Measurements from ENCODE around the gene SPRYD3. TPM values are rescaled to one million over a fixed set of nuclear protein-coding genes. Genes with fewer than 3 reads are reported as not detected.
A peak's percentile ranks its signal among the peaks of the same experiment; 100 is the strongest.

The SPRYD3 gene
- total RNA-seq (2014; rRNA removed; shearing (Covaris generic)): 4.7 and 5.4 TPM in 2 replicates
- 3.4 and 4.3 TPM in 2 replicates for polyA plus RNA-seq (2016; fragmentation: Nextera tagmentation; extraction: Ambion mirVana)
- long read RNA-seq, partial matches to known transcripts: 2 of 3 reads
- long read RNA-seq, other reads (novel, unspliced or antisense): 0 of 3 reads

- no peaks in the 10 kb centered on the region; the same call in 2 of the 3 replicates for H3K9me3 Mint-ChIP-seq
- Histone ChIP-seq H3K27ac (ENCODE audit: low read depth) (peak within 1 kb of the TSS; percentile 91), H4K20me1 (replicated peaks; ENCODE audit: insufficient read depth) (no peaks in the 10 kb centered on the region), H3K36me3 (ENCODE audit: insufficient read depth) (no peaks in the 10 kb centered on the region), H3K4me1 (ENCODE audit: insufficient read depth) (peaks cover 8% of the 10 kb centered on the region), H3K4me2 (peak within 1 kb of the TSS; percentile 98), H3K27me3 (ENCODE audit: insufficient read depth) (peaks cover 29% of the 10 kb centered on the region), H3K9me2 (ENCODE audit: insufficient read depth) (no peaks in the 10 kb centered on the region), H3K79me2 (replicated peaks; ENCODE audit: insufficient read depth) (no peaks in the 10 kb centered on the region), H3F3A (replicated peaks; ENCODE audit: low read depth) (peaks cover 16% of the 10 kb centered on the region; the same call in 1 of the 2 replicates), H3K4me3 (peak within 1 kb of the TSS; percentile 91), H2AFZ (peak within 1 kb of the TSS; percentile 99)
- peaks cover 4% of the 10 kb centered on the region; the same call in 1 of the 3 replicates for H3K36me3 Mint-ChIP-seq (ENCODE audit: low read depth)
- peak; percentile 98 for DNase-seq (ENCODE audit: low spot score)
- H3K27ac Mint-ChIP-seq: peak within 1 kb of the TSS; percentile 81; the same call in 1 of the 2 replicates
- H3K4me3 Mint-ChIP-seq: peak within 1 kb of the TSS; percentile 82
- ATAC-seq: peak; percentile 96
- peaks cover 17% of the 10 kb centered on the region for H3K27me3 Mint-ChIP-seq (ENCODE audit: insufficient read depth, low read depth, poor library complexity)
- H3K4me1 Mint-ChIP-seq: peaks cover 11% of the 10 kb centered on the region
- TF ChIP-seq EZH2 (IDR thresholded peaks at IDR 0.05; ENCODE audit: low read depth, unreplicated experiment) (no peak), CREB1 (CRISPR knock-in tag; IDR thresholded peaks at IDR 0.05; ENCODE audit: low read depth) (peak; percentile 44), ZNF331 (CRISPR knock-in tag; IDR thresholded peaks at IDR 0.05; ENCODE audit: low read depth) (no peak), REST (IDR thresholded peaks at IDR 0.05; ENCODE audit: unreplicated experiment) (no peak), ETS1 (IDR thresholded peaks at IDR 0.05) (peak; percentile 32; the same call in 1 of the 2 replicates), ZNF462 (CRISPR knock-in tag; IDR thresholded peaks at IDR 0.05) (no peak), JUNB (IDR thresholded peaks at IDR 0.05; ENCODE audit: unreplicated experiment) (no peak), CTCF (conservative IDR thresholded peaks at IDR 0.05; ENCODE audit: low read depth in 2 of 2) (no peak), EZH2phosphoT487 (IDR thresholded peaks at IDR 0.05; ENCODE audit: unreplicated experiment) (no peak), NANOG (IDR thresholded peaks at IDR 0.05; ENCODE audit: borderline replicate concordance) (no peak), ZNF114 (CRISPR knock-in tag; IDR thresholded peaks at IDR 0.05) (no peak), STAT1 (IDR thresholded peaks at IDR 0.05; ENCODE audit: unreplicated experiment) (no peak)
Observed at GRCh38 chr12:53079226-53080117, at the start of gene SPRYD3. Gene SPRYD3 (minus strand): TSS chr12:53079390. CDS start chr12:53079333, 57 bp downstream.

All from GM23338 (cell line).